Liver (tissue), 9 donors: ENCODE results near the gene BMP6. TPM values are rescaled to one million over a fixed set of nuclear protein-coding genes. Genes with fewer than 3 reads are reported as not detected.

Source experiments
- DNase-seq: peaks from one replicate; pipeline ENCODE4 v3.0.0-alpha.2; 2017; ENCODE audit warnings: low spot score
- H3K27ac ChIP-seq, 2 donors: one replicate each; pipeline ENCODE4 v1.7.0; 2013; ENCODE audit warnings: inconsistent platforms in 2 of 2, low read length in 2 of 2, control low read depth in 1 of 2, low read depth in 1 of 2, mild to moderate bottlenecking in 1 of 2
- H3K27me3 ChIP-seq, 4 donors: one replicate each; pipeline versions ENCODE4 v1.6.1 to v1.7.0; 2013; ENCODE audit warnings: low read length in 3 of 4, inconsistent platforms in 1 of 4, mild to moderate bottlenecking in 1 of 4, moderate library complexity in 1 of 4; ENCODE audit not compliant: control insufficient read depth in 4 of 4, insufficient read depth in 4 of 4
- H3K36me3 ChIP-seq, 4 donors: one replicate each; pipeline versions ENCODE4 v1.6.1 to v1.7.0; 2013; ENCODE audit warnings: low read length in 3 of 4, mild to moderate bottlenecking in 3 of 4, low read depth in 1 of 4, moderate library complexity in 1 of 4; ENCODE audit not compliant: control insufficient read depth in 4 of 4, insufficient read depth in 3 of 4
- H3K4me1 ChIP-seq, 4 donors: one replicate each; pipeline versions ENCODE4 v1.6.1 to v1.7.0; 2013; ENCODE audit warnings: low read length in 3 of 4, mild to moderate bottlenecking in 3 of 4, moderate library complexity in 1 of 4; ENCODE audit not compliant: control insufficient read depth in 4 of 4, insufficient read depth in 4 of 4
- H3K4me3 ChIP-seq, 3 donors: one replicate each; pipeline versions ENCODE4 v1.6.1 to v1.7.0; 2013; ENCODE audit warnings: low read length in 3 of 3, control low read depth in 1 of 3, low read depth in 1 of 3, mild to moderate bottlenecking in 1 of 3
- H3K9ac ChIP-seq, 2 donors: one replicate each; pipeline ENCODE4 v1.7.0; 2013; ENCODE audit warnings: low read length in 2 of 2, mild to moderate bottlenecking in 2 of 2, moderate library complexity in 2 of 2, control low read depth in 1 of 2, low read depth in 1 of 2
- H3K9me3 ChIP-seq, 4 donors: one replicate each; pipeline versions ENCODE4 v1.6.1 to v1.7.0; 2013; ENCODE audit warnings: low read length in 3 of 4; ENCODE audit not compliant: control insufficient read depth in 4 of 4
- FOXA2 ChIP-seq: IDR thresholded peaks from 2 replicates; pipeline ENCODE4 v1.6.1; 2016; ENCODE audit warnings: antibody characterized with exemption
- GABPA ChIP-seq, 2 donors: IDR thresholded peaks in 1 of 2; conservative IDR thresholded peaks in 1 of 2; 2 replicates each; pipeline ENCODE4 v1.6.1; 2016; ENCODE audit warnings: antibody characterized with exemption in 2 of 2, mild to moderate bottlenecking in 1 of 2, moderate library complexity in 1 of 2
- HNF4A ChIP-seq, 2 donors: conservative IDR thresholded peaks; 2 replicates each; pipeline ENCODE4 v1.6.1; 2016; ENCODE audit warnings: antibody characterized with exemption in 2 of 2, mild to moderate bottlenecking in 2 of 2
- HNF4G ChIP-seq: IDR thresholded peaks from 2 replicates; pipeline ENCODE4 v1.6.1; 2016; ENCODE audit warnings: antibody characterized with exemption
- NR2F2 ChIP-seq: IDR thresholded peaks from 2 replicates; pipeline ENCODE4 v1.6.1; 2016; ENCODE audit warnings: antibody characterized with exemption
- RAD21 ChIP-seq, 2 donors: IDR thresholded peaks; 2 replicates each; pipeline ENCODE4 v1.6.1; 2016; ENCODE audit warnings: antibody characterized with exemption in 2 of 2, mild to moderate bottlenecking in 2 of 2
- SP1 ChIP-seq: IDR thresholded peaks from 2 replicates; pipeline ENCODE4 v1.6.1; 2018; ENCODE audit warnings: antibody characterized with exemption, mild to moderate bottlenecking
- TAF1 ChIP-seq: conservative IDR thresholded peaks from 2 replicates; pipeline ENCODE4 v1.6.1; 2016; ENCODE audit warnings: antibody characterized with exemption, mild to moderate bottlenecking
- YY1 ChIP-seq: IDR thresholded peaks from 2 replicates; pipeline ENCODE4 v1.6.1; 2016; ENCODE audit warnings: antibody characterized with exemption, mild to moderate bottlenecking
- WGBS: extraction: QIAGEN DNeasy Blood & Tissue Kit; methylation state at CpG from one replicate; pipeline ENCODE4 v1.1.7; 2013; 5-methylcytosine and 5-hydroxymethylcytosine counted together
- polyA plus RNA-seq, 2 donors: library from polyadenylated mRNA; stranded (reverse) in 1 of 2; unstranded in 1 of 2; fragments of 200-250 nt in 1 of 2; fragments of >200 nt in 1 of 2; fragmentation: Nextera tagmentation in 1 of 2; extraction: Ambion mirVana in 1 of 2; gene quantifications; one replicate each; pipeline versions ENCODE4 v1.2.1 to v1.2.3, GENCODE V29; 2013 to 2015
- total RNA-seq, 2 donors: library from RNA; depleted of rRNA; stranded (reverse); fragments of >200 nt; gene quantifications; one replicate each; pipeline ENCODE4 v1.2.3, GENCODE V29; 2014
- TF ChIP-seq, protein P1 (sequence below): IDR thresholded peaks from 2 replicates; pipeline ENCODE4 v1.6.1; 2016; ENCODE audit warnings: antibody characterized with exemption, mild to moderate bottlenecking
- TF ChIP-seq, protein P2 (sequence below): fragments of 150-350 bp; IDR thresholded peaks from 2 replicates; pipeline ENCODE4 v1.5.1; 2017; ENCODE audit warnings: improper control_type of control experiment, low read depth, low read length; ENCODE audit not compliant: missing input control
- TF ChIP-seq, protein P3 (sequence below): IDR thresholded peaks from 2 replicates; pipeline ENCODE4 v1.6.1; 2016; ENCODE audit warnings: antibody characterized with exemption
- donor health status: healthy.
- donor health status: healthy.
- donor health status: healthy.
- donor health status: healthy.
- donor health status: healthy.

BMP6 gene
- total and polyA plus RNA-seq, 4 donors = 0.57 to 5.9 (median 2.3) TPM

DNA sequence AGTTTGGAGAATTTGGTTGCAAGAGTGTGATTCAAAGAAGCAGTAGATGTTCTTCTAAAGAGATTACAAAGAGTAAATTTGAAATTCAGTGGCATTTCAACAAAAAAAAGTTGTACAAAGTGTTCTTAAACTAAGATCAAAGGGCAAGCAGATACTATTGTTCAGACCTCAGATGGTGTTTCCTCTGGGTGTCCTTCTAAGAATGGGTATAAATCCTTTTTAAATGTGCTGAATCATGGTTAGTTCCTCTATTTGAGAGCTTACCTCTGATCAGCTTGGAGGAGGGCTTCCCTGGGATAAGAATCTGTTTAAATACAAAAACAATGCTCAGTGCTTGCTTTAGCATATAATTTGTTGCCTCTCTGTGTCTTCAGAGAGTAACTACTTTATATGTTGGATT is 6.3 kb downstream of the BMP6 start:
- Histone ChIP-seq H3K9me3 (no peaks in the 10 kb centered on the region), H3K4me3 (no peak overlapping the region), H3K9ac (no peak overlapping the region), H3K4me1 (peaks cover 4 to 15% (median 10%) of the 10 kb centered on the region in 4 donors), H3K36me3 (no peaks in the 10 kb centered on the region), H3K27me3 (peaks cover 0 to 26% (median 3%) of the 10 kb centered on the region in 4 donors), H3K27ac (no peak overlapping the region)
- DNase-seq = no peak
- no peak for TF ChIP-seq SP1
- peak; percentile 90 for TF ChIP-seq NR2F2
- TF ChIP-seq, protein P1, sequence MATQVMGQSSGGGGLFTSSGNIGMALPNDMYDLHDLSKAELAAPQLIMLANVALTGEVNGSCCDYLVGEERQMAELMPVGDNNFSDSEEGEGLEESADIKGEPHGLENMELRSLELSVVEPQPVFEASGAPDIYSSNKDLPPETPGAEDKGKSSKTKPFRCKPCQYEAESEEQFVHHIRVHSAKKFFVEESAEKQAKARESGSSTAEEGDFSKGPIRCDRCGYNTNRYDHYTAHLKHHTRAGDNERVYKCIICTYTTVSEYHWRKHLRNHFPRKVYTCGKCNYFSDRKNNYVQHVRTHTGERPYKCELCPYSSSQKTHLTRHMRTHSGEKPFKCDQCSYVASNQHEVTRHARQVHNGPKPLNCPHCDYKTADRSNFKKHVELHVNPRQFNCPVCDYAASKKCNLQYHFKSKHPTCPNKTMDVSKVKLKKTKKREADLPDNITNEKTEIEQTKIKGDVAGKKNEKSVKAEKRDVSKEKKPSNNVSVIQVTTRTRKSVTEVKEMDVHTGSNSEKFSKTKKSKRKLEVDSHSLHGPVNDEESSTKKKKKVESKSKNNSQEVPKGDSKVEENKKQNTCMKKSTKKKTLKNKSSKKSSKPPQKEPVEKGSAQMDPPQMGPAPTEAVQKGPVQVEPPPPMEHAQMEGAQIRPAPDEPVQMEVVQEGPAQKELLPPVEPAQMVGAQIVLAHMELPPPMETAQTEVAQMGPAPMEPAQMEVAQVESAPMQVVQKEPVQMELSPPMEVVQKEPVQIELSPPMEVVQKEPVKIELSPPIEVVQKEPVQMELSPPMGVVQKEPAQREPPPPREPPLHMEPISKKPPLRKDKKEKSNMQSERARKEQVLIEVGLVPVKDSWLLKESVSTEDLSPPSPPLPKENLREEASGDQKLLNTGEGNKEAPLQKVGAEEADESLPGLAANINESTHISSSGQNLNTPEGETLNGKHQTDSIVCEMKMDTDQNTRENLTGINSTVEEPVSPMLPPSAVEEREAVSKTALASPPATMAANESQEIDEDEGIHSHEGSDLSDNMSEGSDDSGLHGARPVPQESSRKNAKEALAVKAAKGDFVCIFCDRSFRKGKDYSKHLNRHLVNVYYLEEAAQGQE = no peak

DNA sequence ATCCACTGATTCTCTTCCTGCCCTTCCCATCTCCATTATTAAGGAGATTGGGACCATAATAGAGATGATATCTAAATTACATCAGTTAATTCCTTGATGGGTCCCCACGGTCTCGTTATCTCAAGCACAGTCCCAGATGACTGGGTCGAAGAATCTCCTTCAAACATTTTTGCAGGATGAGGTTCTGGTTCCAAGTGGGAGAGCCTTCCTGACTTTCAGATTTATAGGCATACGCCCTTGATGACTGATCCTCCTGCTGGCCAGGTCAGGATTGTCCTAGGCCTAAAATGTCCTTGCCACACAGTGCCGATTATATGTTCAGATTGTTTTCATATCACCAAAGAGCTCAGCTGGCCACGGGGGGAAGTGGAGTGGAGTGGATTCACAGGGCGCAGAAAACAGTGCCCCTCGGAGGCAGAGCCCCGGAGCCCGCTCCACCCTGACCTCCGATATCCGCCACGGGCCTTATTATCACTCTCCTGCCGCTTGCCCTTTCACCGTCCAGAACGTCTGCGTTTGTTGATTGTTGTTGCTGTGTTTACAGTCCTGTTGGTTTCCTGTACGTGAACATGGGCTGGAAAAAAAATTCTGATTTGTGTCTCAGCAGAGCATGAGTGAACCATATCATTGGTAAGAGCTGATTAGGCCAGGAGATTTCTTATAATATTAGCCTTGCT is 8.9 kb downstream of the BMP6 start:
- TF ChIP-seq SP1 = peak; percentile 6
- no peak for TF ChIP-seq GABPA (IDR thresholded peaks at IDR 0.05 in 1 of 2, conservative IDR thresholded peaks at IDR 0.05 in 1 of 2)
- TF ChIP-seq NR2F2 = peak; percentile 95
- no peak for TF ChIP-seq YY1
- Histone ChIP-seq H3K9ac (no peak overlapping the region), H3K27ac (no peak overlapping the region), H3K4me3 (no peak overlapping the region), H3K4me1 (no peaks in the 10 kb centered on the region), H3K36me3 (no peaks in the 10 kb centered on the region), H3K9me3 (no peaks in the 10 kb centered on the region), H3K27me3 (peaks cover 0 to 17% (median 3%) of the 10 kb centered on the region in 4 donors)
- no peak for DNase-seq
- WGBS = 73% methylated on average over 18 of the region's 18 CpGs

DNA sequence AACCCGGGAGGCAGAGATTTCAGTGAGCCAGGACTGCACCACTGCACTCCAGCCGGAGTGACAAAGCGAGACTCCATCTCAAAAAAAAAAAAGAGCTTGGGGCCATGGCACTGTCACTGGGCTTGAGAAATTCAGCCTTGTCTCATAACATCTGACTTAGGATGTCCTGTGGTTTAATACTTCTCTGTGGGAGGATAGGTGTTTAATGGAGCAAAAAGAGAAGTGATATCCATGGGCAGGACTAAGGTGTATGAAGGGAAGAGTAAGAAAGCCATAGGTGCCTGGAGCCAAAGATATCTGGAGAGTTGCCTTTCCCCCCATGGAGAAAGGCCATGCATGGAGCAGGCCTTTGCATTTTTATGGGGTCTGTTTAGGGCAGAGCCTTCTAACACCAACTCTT is 11.2 kb downstream of the BMP6 start:
- Histone ChIP-seq H3K4me3 (no peak overlapping the region), H3K9ac (no peak overlapping the region), H3K36me3 (no peaks in the 10 kb centered on the region), H3K9me3 (no peaks in the 10 kb centered on the region), H3K27me3 (peaks cover 0 to 3% (median 0%) of the 10 kb centered on the region in 4 donors), H3K27ac (no peak overlapping the region), H3K4me1 (no peaks in the 10 kb centered on the region)
- TF ChIP-seq, protein P1 = no peak
- TF ChIP-seq, protein P2, sequence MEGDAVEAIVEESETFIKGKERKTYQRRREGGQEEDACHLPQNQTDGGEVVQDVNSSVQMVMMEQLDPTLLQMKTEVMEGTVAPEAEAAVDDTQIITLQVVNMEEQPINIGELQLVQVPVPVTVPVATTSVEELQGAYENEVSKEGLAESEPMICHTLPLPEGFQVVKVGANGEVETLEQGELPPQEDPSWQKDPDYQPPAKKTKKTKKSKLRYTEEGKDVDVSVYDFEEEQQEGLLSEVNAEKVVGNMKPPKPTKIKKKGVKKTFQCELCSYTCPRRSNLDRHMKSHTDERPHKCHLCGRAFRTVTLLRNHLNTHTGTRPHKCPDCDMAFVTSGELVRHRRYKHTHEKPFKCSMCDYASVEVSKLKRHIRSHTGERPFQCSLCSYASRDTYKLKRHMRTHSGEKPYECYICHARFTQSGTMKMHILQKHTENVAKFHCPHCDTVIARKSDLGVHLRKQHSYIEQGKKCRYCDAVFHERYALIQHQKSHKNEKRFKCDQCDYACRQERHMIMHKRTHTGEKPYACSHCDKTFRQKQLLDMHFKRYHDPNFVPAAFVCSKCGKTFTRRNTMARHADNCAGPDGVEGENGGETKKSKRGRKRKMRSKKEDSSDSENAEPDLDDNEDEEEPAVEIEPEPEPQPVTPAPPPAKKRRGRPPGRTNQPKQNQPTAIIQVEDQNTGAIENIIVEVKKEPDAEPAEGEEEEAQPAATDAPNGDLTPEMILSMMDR = no peak
- TF ChIP-seq FOXA2 (no peak), HNF4G (no peak), RAD21 (IDR thresholded peaks at IDR 0.05) (no peak), TAF1 (no peak), HNF4A (conservative IDR thresholded peaks at IDR 0.05) (no peak)
- TF ChIP-seq, protein P3, sequence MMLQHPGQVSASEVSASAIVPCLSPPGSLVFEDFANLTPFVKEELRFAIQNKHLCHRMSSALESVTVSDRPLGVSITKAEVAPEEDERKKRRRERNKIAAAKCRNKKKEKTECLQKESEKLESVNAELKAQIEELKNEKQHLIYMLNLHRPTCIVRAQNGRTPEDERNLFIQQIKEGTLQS = no peak
- 97% methylated on average over 3 of the region's 3 CpGs for WGBS
- no peak for DNase-seq
